SJSA1 (cell line): ENCODE results near the gene PRKCH. TPM values are rescaled to one million over a fixed set of nuclear protein-coding genes. Genes with fewer than 3 reads are reported as not detected.

Experiments used
- total RNA-seq: library from RNA; depleted of rRNA; stranded (reverse); fragments of >200 nt; shearing (Covaris generic); gene quantifications from 2 replicates; pipeline ENCODE4 v1.2.3, GENCODE V29; 2014; rRNA removed

PRKCH gene
- total RNA-seq, 1 experiment from 2014 or later: 5.7 TPM

Other genes starting within 250 kb of the PRKCH start
- not detected in 2 replicates for gene TMEM30B, start 40.2 kb upstream of the PRKCH start, total RNA-seq